Endodermal cell (in vitro differentiated cells): ENCODE data around the gene ZSCAN1. TPM values are rescaled to one million over a fixed set of nuclear protein-coding genes. Genes with fewer than 3 reads are reported as not detected.

Experiments used
- DNase-seq: peaks from one replicate; pipeline ENCODE4 v3.0.0-alpha.2; 2017
- H3K27ac ChIP-seq: 2 replicates; pipeline ENCODE4 v1.5.1; 2013; ENCODE audit warnings: mild to moderate bottlenecking, low read depth, low read length, moderate library complexity
- H3K27me3 ChIP-seq: 2 replicates; pipeline ENCODE4 v1.6.1; 2013; ENCODE audit warnings: mild to moderate bottlenecking, low read length, moderate library complexity; ENCODE audit not compliant: insufficient read depth, control insufficient read depth, poor library complexity, severe bottlenecking
- H3K36me3 ChIP-seq: 2 replicates; pipeline ENCODE4 v1.7.0; 2013; ENCODE audit warnings: mild to moderate bottlenecking, low read length, moderate library complexity; ENCODE audit not compliant: control insufficient read depth, insufficient read depth
- H3K4me1 ChIP-seq: one replicate; pipeline ENCODE4 v1.7.0; 2013; ENCODE audit warnings: low read length; ENCODE audit not compliant: control insufficient read depth, insufficient read depth
- H3K4me3 ChIP-seq: 2 replicates; pipeline ENCODE4 v1.5.1; 2013; ENCODE audit warnings: mild to moderate bottlenecking, low read length, moderate library complexity
- H3K9ac ChIP-seq: 2 replicates; pipeline ENCODE4 v1.6.1; 2013; ENCODE audit warnings: mild to moderate bottlenecking, low read length, moderate library complexity; ENCODE audit not compliant: poor library complexity, severe bottlenecking; ENCODE audit errors: extremely low read depth
- H3K9me3 ChIP-seq: 2 replicates; pipeline ENCODE4 v1.6.1; 2013; ENCODE audit warnings: mild to moderate bottlenecking, low read length, moderate library complexity; ENCODE audit not compliant: control insufficient read depth
- H3K27ac Mint-ChIP-seq: 2 replicates; pipeline ENCODE4 v1.8.0; 2020; ENCODE audit warnings: mixed read lengths
- H3K27me3 Mint-ChIP-seq: 2 replicates; pipeline ENCODE4 v1.8.0; 2021; ENCODE audit warnings: mild to moderate bottlenecking, mixed read lengths; ENCODE audit not compliant: insufficient read depth
- H3K36me3 Mint-ChIP-seq: 2 replicates; pipeline ENCODE4 v1.8.0; 2020; ENCODE audit warnings: low read depth, mixed read lengths
- H3K4me1 Mint-ChIP-seq: 2 replicates; pipeline ENCODE4 v1.8.0; 2020; ENCODE audit warnings: mixed read lengths
- H3K4me3 Mint-ChIP-seq: 2 replicates; pipeline ENCODE4 v1.8.0; 2020; ENCODE audit warnings: mild to moderate bottlenecking, moderate library complexity, mixed read lengths
- H3K9me3 Mint-ChIP-seq: 2 replicates; pipeline ENCODE4 v1.8.0; 2020; ENCODE audit warnings: mild to moderate bottlenecking, mixed read lengths
- WGBS, 2 experiments: methylation state at CpG; one replicate each; pipeline versions ENCODE4 v1.1.5 to v1.1.7; 2013; ENCODE audit warnings: missing lambda C conversion rate in 2 of 2, mixed read lengths in 1 of 2; ENCODE audit not compliant: insufficient coverage in 1 of 2, insufficient read length in 1 of 2; 5-methylcytosine and 5-hydroxymethylcytosine counted together
- total RNA-seq, 2 donors: library from RNA; stranded (reverse); fragmentation: NEBNext Ultra II Directional in 1 of 2; extraction: Animal tissue kit (Norgen Biotek cat#: 25700) in 1 of 2; gene quantifications; 2 replicates in 1 of 2; 3 replicates in 1 of 2; pipeline ENCODE4 v1.2.1, GENCODE V29; 2021
- TF ChIP-seq, protein P1 (sequence below): fragments of 200-600 bp; sonication (generic); conservative IDR thresholded peaks from 2 replicates; pipeline ENCODE4 v1.5.0; 2021; ENCODE audit warnings: antibody characterized with exemption, mild to moderate bottlenecking

Gene ZSCAN1
- total RNA-seq, 2 donors from 2014 or later = 1.5 to 2.2 TPM

DNA sequence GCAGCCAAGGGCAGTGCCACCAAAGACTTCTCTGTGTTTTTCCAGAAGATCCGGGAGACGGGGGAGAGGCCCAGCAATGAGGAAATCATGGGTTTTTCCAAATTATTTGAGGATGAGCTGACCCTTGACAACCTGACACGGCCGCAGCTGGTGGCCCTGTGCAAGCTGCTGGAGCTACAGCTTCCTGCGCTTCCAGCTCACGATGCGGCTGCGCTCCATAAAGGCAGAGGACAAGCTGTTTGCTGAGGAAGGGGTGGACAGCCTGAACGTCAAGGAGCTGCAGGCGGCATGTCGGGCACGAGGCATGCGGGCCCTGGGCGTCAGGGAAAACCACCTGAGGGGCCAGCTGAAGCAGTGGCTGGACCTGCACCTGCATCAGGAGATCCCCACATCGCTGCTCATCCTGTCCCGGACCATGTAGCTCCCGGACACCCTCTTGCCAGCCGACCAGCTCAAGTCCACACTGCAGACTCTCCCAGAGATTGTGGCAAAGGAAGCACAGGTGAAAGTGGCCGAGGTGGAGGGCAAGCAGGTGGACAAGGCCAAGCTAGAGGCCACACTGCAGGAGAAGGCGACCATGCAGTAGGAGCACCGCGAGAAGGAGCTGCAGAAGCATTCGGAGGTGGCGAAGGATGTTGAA is 11.7 kb downstream of the ZSCAN1 start:
- Histone ChIP-seq H3K4me1 (no peaks in the 10 kb centered on the region), H3K27me3 (no peaks in the 10 kb centered on the region), H3K36me3 (no peaks in the 10 kb centered on the region), H3K27ac (no peak overlapping the region), H3K9ac (no peak overlapping the region), H3K4me3 (no peak overlapping the region), H3K9me3 (peaks cover 12% of the 10 kb centered on the region)
- H3K9me3 Mint-ChIP-seq = peaks cover 88% of the 10 kb centered on the region
- H3K4me1 Mint-ChIP-seq = no peaks in the 10 kb centered on the region
- peaks cover 6% of the 10 kb centered on the region for H3K36me3 Mint-ChIP-seq
- 78 to 85% methylated on average over 21 to 24 of the region's 24 CpGs for WGBS, 2 experiments
- TF ChIP-seq, protein P1, sequence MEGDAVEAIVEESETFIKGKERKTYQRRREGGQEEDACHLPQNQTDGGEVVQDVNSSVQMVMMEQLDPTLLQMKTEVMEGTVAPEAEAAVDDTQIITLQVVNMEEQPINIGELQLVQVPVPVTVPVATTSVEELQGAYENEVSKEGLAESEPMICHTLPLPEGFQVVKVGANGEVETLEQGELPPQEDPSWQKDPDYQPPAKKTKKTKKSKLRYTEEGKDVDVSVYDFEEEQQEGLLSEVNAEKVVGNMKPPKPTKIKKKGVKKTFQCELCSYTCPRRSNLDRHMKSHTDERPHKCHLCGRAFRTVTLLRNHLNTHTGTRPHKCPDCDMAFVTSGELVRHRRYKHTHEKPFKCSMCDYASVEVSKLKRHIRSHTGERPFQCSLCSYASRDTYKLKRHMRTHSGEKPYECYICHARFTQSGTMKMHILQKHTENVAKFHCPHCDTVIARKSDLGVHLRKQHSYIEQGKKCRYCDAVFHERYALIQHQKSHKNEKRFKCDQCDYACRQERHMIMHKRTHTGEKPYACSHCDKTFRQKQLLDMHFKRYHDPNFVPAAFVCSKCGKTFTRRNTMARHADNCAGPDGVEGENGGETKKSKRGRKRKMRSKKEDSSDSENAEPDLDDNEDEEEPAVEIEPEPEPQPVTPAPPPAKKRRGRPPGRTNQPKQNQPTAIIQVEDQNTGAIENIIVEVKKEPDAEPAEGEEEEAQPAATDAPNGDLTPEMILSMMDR = no peak
- no peak overlapping the region for H3K27ac Mint-ChIP-seq
- no peak for DNase-seq
- H3K4me3 Mint-ChIP-seq = no peak overlapping the region
- peaks cover 49% of the 10 kb centered on the region for H3K27me3 Mint-ChIP-seq

DNA sequence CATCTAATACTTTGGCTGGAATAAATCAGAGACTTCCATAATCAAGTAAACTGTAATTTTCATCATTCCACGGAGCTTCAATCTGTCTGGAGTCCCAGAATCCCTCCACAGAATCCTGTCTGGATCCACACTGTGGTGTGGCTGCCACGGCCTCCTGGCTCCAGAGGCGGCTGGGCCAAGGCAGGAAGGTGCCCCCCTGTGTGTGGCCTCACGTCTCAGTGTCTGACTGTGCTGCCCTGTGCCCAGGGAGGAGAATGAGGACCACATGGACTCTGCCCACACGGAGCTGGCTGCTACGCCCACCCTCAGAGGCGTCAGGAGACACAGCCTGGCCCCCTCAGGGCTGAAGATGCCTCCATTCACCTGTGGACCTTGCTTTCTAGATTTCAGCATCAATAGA is 13.0 kb downstream of the ZSCAN1 start:
- no peaks in the 10 kb centered on the region for H3K4me1 Mint-ChIP-seq
- no peak overlapping the region for H3K27ac ChIP-seq
- DNase-seq = no peak
- no peaks in the 10 kb centered on the region for H3K36me3 ChIP-seq
- H3K9me3 Mint-ChIP-seq = peaks cover 87% of the 10 kb centered on the region
- no peak overlapping the region for H3K4me3 ChIP-seq
- TF ChIP-seq, protein P1 = no peak
- H3K9ac ChIP-seq = no peak overlapping the region
- peaks cover 11% of the 10 kb centered on the region for H3K36me3 Mint-ChIP-seq
- no peaks in the 10 kb centered on the region for H3K27me3 ChIP-seq
- H3K27ac Mint-ChIP-seq = no peak overlapping the region
- H3K4me1 ChIP-seq = no peaks in the 10 kb centered on the region
- H3K4me3 Mint-ChIP-seq = no peak overlapping the region
- WGBS, 2 experiments = 50 to 52% methylated on average over 5 to 7 of the region's 7 CpGs
- H3K27me3 Mint-ChIP-seq = peaks cover 42% of the 10 kb centered on the region
- peaks cover 12% of the 10 kb centered on the region for H3K9me3 ChIP-seq

DNA sequence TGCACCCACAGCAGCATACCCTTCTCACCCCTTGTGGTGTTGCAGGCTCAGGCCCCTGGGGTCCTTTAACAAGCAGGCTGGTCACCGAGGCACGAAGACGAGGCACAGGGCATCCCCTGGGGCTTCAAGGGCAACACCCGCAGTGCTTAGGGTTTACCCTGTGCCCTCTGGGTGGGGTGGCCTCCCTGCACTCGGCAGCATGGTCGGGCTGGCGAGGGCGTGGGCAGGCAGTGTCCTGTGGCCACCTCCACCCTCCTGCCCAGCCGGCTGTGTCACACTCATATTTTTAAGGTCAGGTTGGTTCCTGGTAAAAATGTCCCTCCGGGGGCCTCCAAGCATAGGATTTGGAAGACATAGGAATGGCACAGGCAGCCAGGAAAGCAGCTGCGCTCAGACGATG is 13.8 kb downstream of the ZSCAN1 start:
- no peaks in the 10 kb centered on the region for H3K4me1 Mint-ChIP-seq
- no peak overlapping the region for H3K27ac ChIP-seq
- H3K4me3 ChIP-seq = no peak overlapping the region
- no peak overlapping the region for H3K9ac ChIP-seq
- H3K4me1 ChIP-seq = no peaks in the 10 kb centered on the region
- peaks cover 12% of the 10 kb centered on the region for H3K9me3 ChIP-seq
- 81 to 84% methylated on average over 10 to 12 of the region's 12 CpGs for whole genome bisulfite sequencing, 2 experiments
- no peak for DNase-seq
- peaks cover 88% of the 10 kb centered on the region for H3K9me3 Mint-ChIP-seq
- peaks cover 12% of the 10 kb centered on the region for H3K36me3 Mint-ChIP-seq
- peaks cover 37% of the 10 kb centered on the region for H3K27me3 Mint-ChIP-seq
- no peaks in the 10 kb centered on the region for H3K27me3 ChIP-seq
- no peaks in the 10 kb centered on the region for H3K36me3 ChIP-seq
- H3K27ac Mint-ChIP-seq = no peak overlapping the region
- no peak overlapping the region for H3K4me3 Mint-ChIP-seq
- TF ChIP-seq, protein P1 = no peak
